ENCODE results near the gene DNAAF1.

GRCh38 chr16:84178146-84178765 lies 33.1 kb downstream of the DNAAF1 start:
- TF ChIP-seq CTCF (conservative IDR thresholded peaks at IDR 0.05; ENCODE audit: low read depth in 2 of 2) (no peak), EZH2phosphoT487 (IDR thresholded peaks at IDR 0.05; ENCODE audit: unreplicated experiment) (no peak), STAT1 (IDR thresholded peaks at IDR 0.05; ENCODE audit: unreplicated experiment) (no peak), REST (IDR thresholded peaks at IDR 0.05; ENCODE audit: unreplicated experiment) (no peak), EZH2 (IDR thresholded peaks at IDR 0.05; ENCODE audit: low read depth, unreplicated experiment) (no peak), POLR2AphosphoS5 (IDR thresholded peaks at IDR 0.05; ENCODE audit: low read depth) (no peak), ZNF114 (CRISPR knock-in tag; IDR thresholded peaks at IDR 0.05) (no peak)
